ENCODE measurements around the gene BPIFA3. TPM values are rescaled to one million over a fixed set of nuclear protein-coding genes. Genes with fewer than 3 reads are reported as not detected.
A peak's percentile ranks its signal among the peaks of the same experiment; 100 is the strongest.

Gene BPIFA3
- total and polyA plus RNA-seq, 2 of the 13 experiments (the other 11 are each of a cell fraction or from before 2014, with no cell fraction given), result not detected

DNA sequence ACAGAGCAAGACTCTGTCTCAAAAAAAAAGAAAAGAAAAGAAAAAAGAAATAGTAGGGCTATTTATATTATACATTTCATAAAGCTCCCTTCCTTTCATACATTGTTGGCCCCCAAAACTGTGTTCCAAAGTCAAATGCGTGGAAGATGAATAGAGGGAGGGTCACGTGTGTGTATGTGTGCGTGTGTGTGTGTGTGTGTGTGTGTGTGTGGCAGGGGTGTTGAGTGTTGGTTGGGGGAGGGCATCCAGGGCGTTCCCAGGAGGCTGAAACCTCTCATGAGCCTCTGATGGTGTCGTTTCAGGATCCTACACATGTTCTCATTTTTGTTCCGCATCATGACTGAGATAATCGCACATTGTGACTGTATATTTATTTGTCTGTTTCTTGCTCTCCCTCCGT lies 58.1 kb downstream of the BPIFA3 start (continued):
- TF ChIP-seq, protein P1, sequence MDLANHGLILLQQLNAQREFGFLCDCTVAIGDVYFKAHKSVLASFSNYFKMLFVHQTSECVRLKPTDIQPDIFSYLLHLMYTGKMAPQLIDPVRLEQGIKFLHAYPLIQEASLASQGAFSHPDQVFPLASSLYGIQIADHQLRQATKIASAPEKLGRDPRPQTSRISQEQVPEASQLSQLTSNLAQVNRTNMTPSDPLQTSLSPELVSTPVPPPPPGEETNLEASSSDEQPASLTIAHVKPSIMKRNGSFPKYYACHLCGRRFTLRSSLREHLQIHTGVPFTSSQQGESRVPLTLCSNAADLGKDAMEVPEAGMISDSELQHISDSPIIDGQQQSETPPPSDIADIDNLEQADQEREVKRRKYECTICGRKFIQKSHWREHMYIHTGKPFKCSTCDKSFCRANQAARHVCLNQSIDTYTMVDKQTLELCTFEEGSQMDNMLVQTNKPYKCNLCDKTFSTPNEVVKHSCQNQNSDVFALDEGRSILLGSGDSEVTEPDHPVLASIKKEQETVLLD (CRISPR knock-in tag; IDR thresholded peaks at IDR 0.05; ENCODE audit: low read depth), result no peak
- TF ChIP-seq, protein P2, sequence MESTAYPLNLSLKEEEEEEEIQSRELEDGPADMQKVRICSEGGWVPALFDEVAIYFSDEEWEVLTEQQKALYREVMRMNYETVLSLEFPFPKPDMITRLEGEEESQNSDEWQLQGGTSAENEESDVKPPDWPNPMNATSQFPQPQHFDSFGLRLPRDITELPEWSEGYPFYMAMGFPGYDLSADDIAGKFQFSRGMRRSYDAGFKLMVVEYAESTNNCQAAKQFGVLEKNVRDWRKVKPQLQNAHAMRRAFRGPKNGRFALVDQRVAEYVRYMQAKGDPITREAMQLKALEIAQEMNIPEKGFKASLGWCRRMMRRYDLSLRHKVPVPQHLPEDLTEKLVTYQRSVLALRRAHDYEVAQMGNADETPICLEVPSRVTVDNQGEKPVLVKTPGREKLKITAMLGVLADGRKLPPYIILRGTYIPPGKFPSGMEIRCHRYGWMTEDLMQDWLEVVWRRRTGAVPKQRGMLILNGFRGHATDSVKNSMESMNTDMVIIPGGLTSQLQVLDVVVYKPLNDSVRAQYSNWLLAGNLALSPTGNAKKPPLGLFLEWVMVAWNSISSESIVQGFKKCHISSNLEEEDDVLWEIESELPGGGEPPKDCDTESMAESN (CRISPR knock-in tag; conservative IDR thresholded peaks at IDR 0.05), result no peak
- TF ChIP-seq ZNF296 (CRISPR knock-in tag; conservative IDR thresholded peaks at IDR 0.05), result no peak
- TF ChIP-seq SRSF4 (IDR thresholded peaks at IDR 0.05; ENCODE audit: low read depth, low read length, poor library complexity, severe bottlenecking), result no peak
- no peak for TF ChIP-seq SUZ12 (IDR thresholded peaks at IDR 0.05; ENCODE audit: low read depth, low read length)
- no peak for TF ChIP-seq ZEB1 (IDR thresholded peaks at IDR 0.05; ENCODE audit: insufficient replicate concordance, low read depth)
- no peak for TF ChIP-seq IKZF4 (CRISPR knock-in tag; IDR thresholded peaks at IDR 0.05; ENCODE audit: borderline replicate concordance, low read depth, not compliant biosample characterization)

DNA sequence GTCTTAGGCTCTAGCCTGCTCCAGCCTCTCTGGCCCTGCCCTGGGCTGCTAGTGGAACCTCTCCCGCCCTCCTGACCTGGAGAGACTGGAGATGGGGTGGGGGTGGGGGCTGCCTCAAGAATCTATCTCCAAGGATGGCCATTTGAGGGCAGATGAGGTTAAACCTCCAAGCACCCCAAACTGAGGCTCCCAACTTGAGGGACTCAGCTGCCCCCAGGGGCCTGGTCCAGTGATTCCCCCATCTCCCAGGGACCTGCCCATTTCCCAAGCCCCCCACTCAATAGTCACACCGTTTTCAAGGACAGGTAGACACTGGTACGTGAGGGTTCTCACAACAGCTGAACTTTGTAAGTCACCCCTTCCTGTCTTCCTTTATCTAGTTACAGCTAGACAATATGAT lies 58.7 kb downstream of the BPIFA3 start:
- ChIA-PET CTCF (ENCODE audit: low intra/inter-chr PET ratio, low total read pairs) (no interaction called here), POLR2A (no interaction called here)
- FAIRE-seq, result no peak
- Histone ChIP-seq H2AFZ (ENCODE audit: low read length) (no peak overlapping the region), H3K4me2 (ENCODE audit: low read depth, low read length) (peak overlapping the region; percentile 29), H3K79me2 (ENCODE audit: insufficient read depth, low read length) (no peaks in the 10 kb centered on the region), H3K4me3 (replicated peaks in 1 of 3; ENCODE audit: insufficient read depth in 1 of 3, low read depth in 2 of 3, low read length in 3 of 3) (no peak overlapping the region; a peak in 1 of 6 replicates), H3K4me1 (ENCODE audit: insufficient read depth, low read length) (peaks cover 89% of the 10 kb centered on the region), H3K9me3 (ENCODE audit: low read length) (no peaks in the 10 kb centered on the region), H4K20me1 (ENCODE audit: insufficient read depth, low read length) (no peaks in the 10 kb centered on the region), H3K9ac (ENCODE audit: insufficient read depth, low read depth, low read length) (peak overlapping the region; percentile 4; the same call in 1 of the 2 replicates), H3K27me3 (ENCODE audit: control insufficient read depth in 1 of 2, insufficient read depth in 2 of 2, low read length in 2 of 2) (peaks cover 0 to 2% of the 10 kb centered on the region in 2 experiments; a peak in 1 of 5 replicates), H3K27ac (ENCODE audit: extremely low read length, insufficient read depth, low read length) (no peak overlapping the region), H3K36me3 (replicated peaks in 1 of 2; ENCODE audit: control insufficient read depth in 1 of 2, insufficient read depth in 2 of 2, low read length in 2 of 2) (no peaks in the 10 kb centered on the region)
- in situ Hi-C loops (cut with HindIII; ENCODE audit: extremely low pct_ligation_motif_present, low pct_unique_long_range_greater_than_20kb) (no loop called here), intact Hi-C loops (cut with micrococcal nuclease; ENCODE audit: unreplicated experiment) (no loop called here)
- WGBS (ENCODE audit: low lambda C conversion rate), result 29% methylated on average over 3 of the region's 3 CpGs
- ATAC-seq, result no peak
- BruUV-seq (replicated peaks), result no TSS peak
- no peak for DNase-seq (ENCODE audit: low spot score)
- TF ChIP-seq, protein P3, sequence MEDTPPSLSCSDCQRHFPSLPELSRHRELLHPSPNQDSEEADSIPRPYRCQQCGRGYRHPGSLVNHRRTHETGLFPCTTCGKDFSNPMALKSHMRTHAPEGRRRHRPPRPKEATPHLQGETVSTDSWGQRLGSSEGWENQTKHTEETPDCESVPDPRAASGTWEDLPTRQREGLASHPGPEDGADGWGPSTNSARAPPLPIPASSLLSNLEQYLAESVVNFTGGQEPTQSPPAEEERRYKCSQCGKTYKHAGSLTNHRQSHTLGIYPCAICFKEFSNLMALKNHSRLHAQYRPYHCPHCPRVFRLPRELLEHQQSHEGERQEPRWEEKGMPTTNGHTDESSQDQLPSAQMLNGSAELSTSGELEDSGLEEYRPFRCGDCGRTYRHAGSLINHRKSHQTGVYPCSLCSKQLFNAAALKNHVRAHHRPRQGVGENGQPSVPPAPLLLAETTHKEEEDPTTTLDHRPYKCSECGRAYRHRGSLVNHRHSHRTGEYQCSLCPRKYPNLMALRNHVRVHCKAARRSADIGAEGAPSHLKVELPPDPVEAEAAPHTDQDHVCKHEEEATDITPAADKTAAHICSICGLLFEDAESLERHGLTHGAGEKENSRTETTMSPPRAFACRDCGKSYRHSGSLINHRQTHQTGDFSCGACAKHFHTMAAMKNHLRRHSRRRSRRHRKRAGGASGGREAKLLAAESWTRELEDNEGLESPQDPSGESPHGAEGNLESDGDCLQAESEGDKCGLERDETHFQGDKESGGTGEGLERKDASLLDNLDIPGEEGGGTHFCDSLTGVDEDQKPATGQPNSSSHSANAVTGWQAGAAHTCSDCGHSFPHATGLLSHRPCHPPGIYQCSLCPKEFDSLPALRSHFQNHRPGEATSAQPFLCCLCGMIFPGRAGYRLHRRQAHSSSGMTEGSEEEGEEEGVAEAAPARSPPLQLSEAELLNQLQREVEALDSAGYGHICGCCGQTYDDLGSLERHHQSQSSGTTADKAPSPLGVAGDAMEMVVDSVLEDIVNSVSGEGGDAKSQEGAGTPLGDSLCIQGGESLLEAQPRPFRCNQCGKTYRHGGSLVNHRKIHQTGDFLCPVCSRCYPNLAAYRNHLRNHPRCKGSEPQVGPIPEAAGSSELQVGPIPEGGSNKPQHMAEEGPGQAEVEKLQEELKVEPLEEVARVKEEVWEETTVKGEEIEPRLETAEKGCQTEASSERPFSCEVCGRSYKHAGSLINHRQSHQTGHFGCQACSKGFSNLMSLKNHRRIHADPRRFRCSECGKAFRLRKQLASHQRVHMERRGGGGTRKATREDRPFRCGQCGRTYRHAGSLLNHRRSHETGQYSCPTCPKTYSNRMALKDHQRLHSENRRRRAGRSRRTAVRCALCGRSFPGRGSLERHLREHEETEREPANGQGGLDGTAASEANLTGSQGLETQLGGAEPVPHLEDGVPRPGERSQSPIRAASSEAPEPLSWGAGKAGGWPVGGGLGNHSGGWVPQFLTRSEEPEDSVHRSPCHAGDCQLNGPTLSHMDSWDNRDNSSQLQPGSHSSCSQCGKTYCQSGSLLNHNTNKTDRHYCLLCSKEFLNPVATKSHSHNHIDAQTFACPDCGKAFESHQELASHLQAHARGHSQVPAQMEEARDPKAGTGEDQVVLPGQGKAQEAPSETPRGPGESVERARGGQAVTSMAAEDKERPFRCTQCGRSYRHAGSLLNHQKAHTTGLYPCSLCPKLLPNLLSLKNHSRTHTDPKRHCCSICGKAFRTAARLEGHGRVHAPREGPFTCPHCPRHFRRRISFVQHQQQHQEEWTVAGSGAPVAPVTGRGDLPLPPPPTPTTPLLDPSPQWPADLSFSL (CRISPR knock-in tag; IDR thresholded peaks at IDR 0.05), result 0 out of 2 replicates have a peak, but pooled peaks have one; percentile 29
- TF ChIP-seq XRCC5 (optimal IDR thresholded peaks at IDR 0.05; ENCODE audit: low read length) (no peak), CHCHD3 (CRISPR knock-in tag; IDR thresholded peaks at IDR 0.05) (no peak), MTA3 (CRISPR knock-in tag; IDR thresholded peaks at IDR 0.05) (no peak)
- TF ChIP-seq, protein P4, sequence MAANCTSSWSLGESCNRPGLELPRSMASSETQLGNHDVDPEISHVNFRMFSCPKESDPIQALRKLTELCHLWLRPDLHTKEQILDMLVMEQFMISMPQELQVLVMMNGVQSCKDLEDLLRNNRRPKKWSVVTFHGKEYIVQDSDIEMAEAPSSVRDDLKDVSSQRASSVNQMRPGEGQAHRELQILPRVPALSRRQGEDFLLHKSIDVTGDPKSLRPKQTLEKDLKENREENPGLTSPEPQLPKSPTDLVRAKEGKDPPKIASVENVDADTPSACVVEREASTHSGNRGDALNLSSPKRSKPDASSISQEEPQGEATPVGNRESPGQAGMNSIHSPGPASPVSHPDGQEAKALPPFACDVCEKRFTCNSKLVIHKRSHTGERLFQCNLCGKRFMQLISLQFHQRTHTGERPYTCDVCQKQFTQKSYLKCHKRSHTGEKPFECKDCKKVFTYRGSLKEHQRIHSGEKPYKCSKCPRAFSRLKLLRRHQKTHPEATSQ (CRISPR knock-in tag; IDR thresholded peaks at IDR 0.05; ENCODE audit: borderline replicate concordance), result no peak

Measured in HepG2 (cell line).